HEK293 (cell line): Measurements from ENCODE around the gene ARHGAP22.

Experiments used
- BCL6B ChIP-seq: fragments of 450-650 bp; formaldehyde crosslinking; IDR thresholded peaks from 2 replicates; pipeline ENCODE4 v1.5.1; 2017; ENCODE audit warnings: missing biosample characterization, missing genetic modification characterization
- CTCF ChIP-seq: fragments of 450-650 bp; formaldehyde crosslinking; IDR thresholded peaks from 2 replicates; pipeline ENCODE4 v1.5.1; 2016; ENCODE audit warnings: missing biosample characterization, missing genetic modification characterization
- MYNN ChIP-seq: fragments of 450-650 bp; formaldehyde crosslinking; IDR thresholded peaks from 2 replicates; pipeline ENCODE4 v1.5.1; 2016; ENCODE audit warnings: missing biosample characterization, missing genetic modification characterization, borderline replicate concordance
- REST ChIP-seq: fragments of 450-650 bp; formaldehyde crosslinking; IDR thresholded peaks from 2 replicates; pipeline ENCODE4 v1.5.1; 2016; ENCODE audit warnings: missing biosample characterization, missing genetic modification characterization
- SP7 ChIP-seq: fragments of 450-650 bp; formaldehyde crosslinking; IDR thresholded peaks from 2 replicates; pipeline ENCODE4 v1.5.1; 2016; ENCODE audit warnings: missing biosample characterization, missing genetic modification characterization
- TCF7L2 ChIP-seq: IDR thresholded peaks from 2 replicates; pipeline ENCODE4 v1.6.1; 2011; ENCODE audit warnings: low read depth, mild to moderate bottlenecking, inconsistent platforms, low read length, moderate library complexity, borderline replicate concordance
- ZBTB49 ChIP-seq: fragments of 450-650 bp; formaldehyde crosslinking; IDR thresholded peaks from 2 replicates; pipeline ENCODE4 v1.5.1; 2016; ENCODE audit warnings: missing biosample characterization, missing genetic modification characterization, low read depth
- ZNF121 ChIP-seq: fragments of 450-650 bp; formaldehyde crosslinking; IDR thresholded peaks from 2 replicates; pipeline ENCODE4 v1.5.1; 2016; ENCODE audit warnings: missing biosample characterization, missing genetic modification characterization
- ZNF341 ChIP-seq: fragments of 450-650 bp; formaldehyde crosslinking; IDR thresholded peaks from 2 replicates; pipeline ENCODE4; 2016; ENCODE audit warnings: low read depth, missing biosample characterization, missing genetic modification characterization
- ZNF416 ChIP-seq: fragments of 450-650 bp; formaldehyde crosslinking; IDR thresholded peaks from 2 replicates; pipeline ENCODE4 v1.5.1; 2016; ENCODE audit warnings: missing biosample characterization, missing genetic modification characterization
- ZNF626 ChIP-seq: fragments of 450-650 bp; sonication (Bioruptor Pico); formaldehyde crosslinking; IDR thresholded peaks from 2 replicates; pipeline ENCODE4 v1.5.1; 2018; ENCODE audit warnings: missing biosample characterization, missing genetic modification characterization, inconsistent platforms
- ZNF658 ChIP-seq: fragments of 450-650 bp; formaldehyde crosslinking; IDR thresholded peaks from 2 replicates; pipeline ENCODE4; 2016; ENCODE audit warnings: missing biosample characterization, missing genetic modification characterization

GRCh38 chr10:48607356-48608278, 2.7 kb upstream of the ARHGAP22 start:
- TF ChIP-seq REST: no peak
- TF ChIP-seq ZNF626 (tag by site-specific recombination): no peak
- TF ChIP-seq CTCF: no peak
- no peak for TF ChIP-seq ZNF121 (tag by site-specific recombination)
- no peak for TF ChIP-seq ZNF658 (tag by site-specific recombination)
- no peak for TF ChIP-seq ZNF416 (tag by site-specific recombination)
- no peak for TF ChIP-seq ZNF341
- no peak for TF ChIP-seq MYNN (tag by site-specific recombination)
- TF ChIP-seq TCF7L2: no peak
- no peak for TF ChIP-seq ZBTB49
- no peak for TF ChIP-seq SP7 (tag by site-specific recombination)
- TF ChIP-seq BCL6B (tag by site-specific recombination): no peak
